GM12878 (cell line): ENCODE measurements around the gene RAB3C. TPM values are rescaled to one million over a fixed set of nuclear protein-coding genes. Genes with fewer than 3 reads are reported as not detected.

Source experiments
- ATAC-seq: fragments of 200-7000 bp; cut with Tn5 transposase; 3 replicates; pipeline ENCODE4 v1.9.1; 2020; ENCODE audit warnings: mild to moderate bottlenecking, moderate library complexity
- BruUV-seq: library from RNA; stranded (reverse); fragments of 400-500 nt; replicated peaks from 2 replicates; lab custom pipeline; 2021; lab: Mats Ljungman, UMichigan
- CTCF ChIA-PET: fragments of 300-600 bp; sonication (Branson Sonifier 250); formaldehyde crosslinking; extraction: SDS; loops from one replicate; lab custom pipeline; 2021; ENCODE audit warnings: inconsistent platforms; lab: Yijun Ruan, JAX
- POLR2A ChIA-PET: fragments of 350-600 bp; formaldehyde crosslinking; extraction: SDS; loops from one replicate; lab custom pipeline; 2021; ENCODE audit warnings: inconsistent platforms; lab: Charles Lee
- RAD21 ChIA-PET: fragments of 300-600 bp; sonication (Branson Sonifier 250); formaldehyde crosslinking; loops from one replicate; lab custom pipeline; 2023; ENCODE audit warnings: antibody characterized with exemption; ENCODE audit not compliant: unreplicated experiment; lab: Charles Lee
- SMC1A ChIA-PET: fragments of 300-600 bp; sonication (Branson Sonifier 250); formaldehyde crosslinking; loops from one replicate; lab custom pipeline; 2023; ENCODE audit not compliant: unreplicated experiment, uncharacterized antibody; lab: Charles Lee
- DNase-seq: peaks from one replicate; pipeline ENCODE4 v3.0.0-alpha.2; 2011; ENCODE audit warnings: low read depth, low spot score
- FAIRE-seq: peaks from 3 replicates; lab custom pipeline; 2011; peaks lifted over from hg19 to GRCh38; lab: Jason Lieb, UNC
- H2AFZ ChIP-seq: 2 replicates; pipeline ENCODE4 v1.6.0; 2011; ENCODE audit warnings: low read depth, low read length, control low read depth; ENCODE audit not compliant: control insufficient read depth
- H3K27ac ChIP-seq: 2 replicates; pipeline ENCODE4 v1.5.1; 2011; ENCODE audit warnings: control low read depth; ENCODE audit not compliant: control insufficient read depth, insufficient read depth
- H3K27me3 ChIP-seq, 2 experiments: replicated peaks in 1 of 2; 2 replicates each; pipeline versions ENCODE4 v1.6.0 to v1.6.1; 2011; ENCODE audit warnings: low read length in 1 of 2; ENCODE audit not compliant: control insufficient read depth in 2 of 2, insufficient read depth in 2 of 2
- H3K36me3 ChIP-seq, 2 experiments: 2 replicates each; pipeline ENCODE4 v1.5.1; 2011; ENCODE audit warnings: low read length in 1 of 2; ENCODE audit not compliant: control insufficient read depth in 2 of 2, insufficient read depth in 2 of 2
- H3K4me1 ChIP-seq: 2 replicates; pipeline ENCODE4 v1.6.1; 2011; ENCODE audit warnings: mild to moderate bottlenecking, low read length, moderate library complexity, mixed read lengths; ENCODE audit not compliant: control insufficient read depth, insufficient read depth
- H3K4me2 ChIP-seq: 2 replicates; pipeline ENCODE4 v1.6.0; 2011; ENCODE audit warnings: control low read depth; ENCODE audit not compliant: control insufficient read depth, insufficient read depth
- H3K4me3 ChIP-seq: fragments of 200-600 bp; sonication (generic); 2 replicates; pipeline ENCODE4 v1.5.1; 2016
- H3K79me2 ChIP-seq: 2 replicates; pipeline ENCODE4 v1.6.0; 2011; ENCODE audit warnings: low read length; ENCODE audit not compliant: control insufficient read depth, insufficient read depth
- H3K9ac ChIP-seq: 2 replicates; pipeline ENCODE4 v1.8.0; 2011; ENCODE audit warnings: low read length, control low read depth, mixed read lengths; ENCODE audit not compliant: control insufficient read depth, insufficient read depth
- H3K9me3 ChIP-seq: replicated peaks from 3 replicates; pipeline ENCODE4 v1.5.1; 2011; ENCODE audit warnings: mild to moderate bottlenecking, low read length; ENCODE audit not compliant: control insufficient read depth, insufficient read depth
- H4K20me1 ChIP-seq: 2 replicates; pipeline ENCODE4 v1.6.0; 2011; ENCODE audit not compliant: control insufficient read depth, insufficient read depth
- CBX3 ChIP-seq: fragments of 200-600 bp; sonication (generic); IDR thresholded peaks from 2 replicates; pipeline ENCODE4 v1.6.1; 2016; ENCODE audit warnings: low read depth, borderline replicate concordance
- EGR1 ChIP-seq, 2 experiments: IDR thresholded peaks; 1 replicate in 1 of 2; 2 replicates in 1 of 2; pipeline ENCODE4 v1.6.1; 2011 to 2012; ENCODE audit warnings: low read depth in 2 of 2, low read length in 2 of 2, borderline replicate concordance in 1 of 2, mild to moderate bottlenecking in 1 of 2, moderate library complexity in 1 of 2
- ELK1 ChIP-seq: IDR thresholded peaks from 2 replicates; pipeline ENCODE4 v1.6.1; 2012; ENCODE audit warnings: low read depth, low read length, improper control_type of control experiment
- FOXK2 ChIP-seq: fragments of 450-650 bp; IDR thresholded peaks from 2 replicates; pipeline ENCODE4 v1.6.1; 2017; ENCODE audit warnings: mild to moderate bottlenecking, moderate library complexity
- GABPA ChIP-seq: IDR thresholded peaks from 2 replicates; pipeline ENCODE4 v1.6.1; 2014; ENCODE audit warnings: antibody characterized with exemption, low read depth, mild to moderate bottlenecking, inconsistent platforms
- MEF2A ChIP-seq: IDR thresholded peaks from 2 replicates; pipeline ENCODE4 v1.6.1; 2011; ENCODE audit warnings: low read depth, mild to moderate bottlenecking, low read length, moderate library complexity; ENCODE audit not compliant: insufficient read depth
- MTA2 ChIP-seq: fragments of 450-650 bp; IDR thresholded peaks from 2 replicates; pipeline ENCODE4 v1.6.1; 2016; ENCODE audit warnings: low read depth, mild to moderate bottlenecking, moderate library complexity
- NR2C1 ChIP-seq: fragments of 450-650 bp; IDR thresholded peaks from 2 replicates; pipeline ENCODE4 v1.6.1; 2017; ENCODE audit warnings: antibody characterized with exemption, mild to moderate bottlenecking, moderate library complexity
- NR2C2 ChIP-seq: IDR thresholded peaks from 2 replicates; pipeline ENCODE4 v1.6.1; 2011; ENCODE audit warnings: borderline replicate concordance, low read depth; ENCODE audit not compliant: control insufficient read depth, insufficient read length
- PRDM15 ChIP-seq: fragments of 450-650 bp; formaldehyde crosslinking; IDR thresholded peaks from 2 replicates; pipeline ENCODE4 v1.4.0; 2020; ENCODE audit warnings: mild to moderate bottlenecking, moderate library complexity
- SKIL ChIP-seq: fragments of 450-650 bp; IDR thresholded peaks from 2 replicates; pipeline ENCODE4 v1.6.1; 2017; ENCODE audit warnings: mild to moderate bottlenecking, low read depth, inconsistent platforms; ENCODE audit not compliant: poor library complexity, severe bottlenecking
- ZZZ3 ChIP-seq: IDR thresholded peaks from 2 replicates; pipeline ENCODE4 v1.6.1; 2011; ENCODE audit warnings: low read depth; ENCODE audit not compliant: control insufficient read depth, insufficient read length
- WGBS: methylation state at CpG from one replicate; pipeline ENCODE4 v1.1.6; 2016; ENCODE audit warnings: low lambda C conversion rate; ENCODE audit not compliant: insufficient replicate concordance, insufficient coverage; ENCODE audit errors: missing lambda C conversion rate; 5-methylcytosine and 5-hydroxymethylcytosine counted together
- in situ Hi-C: fragments of 300-500 bp; cut with MboI; formaldehyde crosslinking; loops from 9 replicates; pipeline ENCODE4 v1.14.3; 2018; ENCODE audit warnings: mixed read lengths
- intact Hi-C: fragments of 100-400 bp; cut with micrococcal nuclease; formaldehyde crosslinking; loops from one replicate; pipeline ENCODE4 v1.14.2; 2022; ENCODE audit not compliant: unreplicated experiment
- polyA plus RNA-seq, 11 experiments: library from polyadenylated mRNA; depleted of rRNA in 4 of 11; unstranded in 6 of 11; stranded (reverse) in 5 of 11; fragments of >200 nt; fragmentation: Nextera tagmentation in 4 of 11; fragmentation: Illumina TruSeq in 1 of 11; extraction: Ambion mirVana in 4 of 11; extraction: Trizol in 1 of 11; gene quantifications; 1 replicate in 1 of 11; 2 replicates in 10 of 11; pipeline versions ENCODE4 v1.2.1 to v1.2.3, GENCODE V29; 2011 to 2016; ENCODE audit warnings: inconsistent platforms in 2 of 11, missing spikeins in 2 of 11, low read depth in 1 of 11
- total RNA-seq, 4 experiments: library from RNA; depleted of rRNA in 3 of 4; stranded (reverse); fragments of >200 nt in 3 of 4; fragmentation: Illumina TruSeq in 1 of 4; extraction: Trizol in 1 of 4; gene quantifications; 2 replicates each; pipeline versions ENCODE4 v1.2.1 to v1.2.3, GENCODE V29; 2013 to 2021

Gene RAB3C
- total and polyA plus RNA-seq, 10 of the 15 experiments (the other 5 are each of a cell fraction or from before 2014, with no cell fraction given), result not detected

GRCh38 chr5:58842852-58843251 is 260.0 kb downstream of the RAB3C start:
- intact Hi-C loops, result no loop called here
- Histone ChIP-seq H3K27me3 (no peaks in the 10 kb centered on the region; a peak in 1 of 4 replicates), H2AFZ (no peak overlapping the region), H3K9me3 (no peaks in the 10 kb centered on the region), H3K9ac (no peak overlapping the region), H3K4me1 (no peaks in the 10 kb centered on the region), H3K4me2 (no peak overlapping the region), H3K27ac (no peak overlapping the region), H3K4me3 (no peak overlapping the region), H4K20me1 (no peaks in the 10 kb centered on the region)
- no peak for ATAC-seq
- ChIA-PET RAD21 (no interaction called here), POLR2A (no interaction called here)
- 67% methylated on average over 2 of the region's 2 CpGs for WGBS
- in situ Hi-C loops, result loop anchor here (10.0 to 25.0 kb wide), 2 partner anchors 338 to 1056 kb away; no protein-coding TSS in a partner anchor
- BruUV-seq, result no TSS peak
- TF ChIP-seq SKIL (no peak), PRDM15 (CRISPR knock-in tag) (no peak), NR2C2 (no peak), CBX3 (no peak), FOXK2 (no peak), EGR1 (IDR thresholded peaks at IDR 0.05; ENCODE audit: borderline replicate concordance in 1 of 2, low read depth in 2 of 2, low read length in 2 of 2) (no peak), MEF2A (no peak), MTA2 (no peak), GABPA (no peak), ZZZ3 (no peak), NR2C1 (no peak), ELK1 (no peak)
- TF ChIP-seq, all 136 proteins: peak for 0
- ChIA-PET CTCF (no interaction called here), SMC1A (no interaction called here)
- FAIRE-seq, result no peak
- no peak for DNase-seq
- Histone ChIP-seq H3K36me3 (no peaks in the 10 kb centered on the region), H3K79me2 (no peaks in the 10 kb centered on the region)
